ENCODE measurements around the gene KLHL29. TPM values are rescaled to one million over a fixed set of nuclear protein-coding genes. Genes with fewer than 3 reads are reported as not detected.

KLHL29 gene
- total and polyA plus RNA-seq, 8 donors, result 1.8 to 10.5 (median 2.8) TPM

- DNase-seq (no peak), ATAC-seq (no peak)
- Histone ChIP-seq H3K4me3 (no peak overlapping the region), H3K9me3 (no peaks in the 10 kb centered on the region), H3K36me3 (no peaks in the 10 kb centered on the region), H3K27ac (no peak overlapping the region), H3K27me3 (peaks cover 0 to 5% of the 10 kb centered on the region in 2 donors), H3K4me1 (no peaks in the 10 kb centered on the region)
- TF ChIP-seq, protein P1, sequence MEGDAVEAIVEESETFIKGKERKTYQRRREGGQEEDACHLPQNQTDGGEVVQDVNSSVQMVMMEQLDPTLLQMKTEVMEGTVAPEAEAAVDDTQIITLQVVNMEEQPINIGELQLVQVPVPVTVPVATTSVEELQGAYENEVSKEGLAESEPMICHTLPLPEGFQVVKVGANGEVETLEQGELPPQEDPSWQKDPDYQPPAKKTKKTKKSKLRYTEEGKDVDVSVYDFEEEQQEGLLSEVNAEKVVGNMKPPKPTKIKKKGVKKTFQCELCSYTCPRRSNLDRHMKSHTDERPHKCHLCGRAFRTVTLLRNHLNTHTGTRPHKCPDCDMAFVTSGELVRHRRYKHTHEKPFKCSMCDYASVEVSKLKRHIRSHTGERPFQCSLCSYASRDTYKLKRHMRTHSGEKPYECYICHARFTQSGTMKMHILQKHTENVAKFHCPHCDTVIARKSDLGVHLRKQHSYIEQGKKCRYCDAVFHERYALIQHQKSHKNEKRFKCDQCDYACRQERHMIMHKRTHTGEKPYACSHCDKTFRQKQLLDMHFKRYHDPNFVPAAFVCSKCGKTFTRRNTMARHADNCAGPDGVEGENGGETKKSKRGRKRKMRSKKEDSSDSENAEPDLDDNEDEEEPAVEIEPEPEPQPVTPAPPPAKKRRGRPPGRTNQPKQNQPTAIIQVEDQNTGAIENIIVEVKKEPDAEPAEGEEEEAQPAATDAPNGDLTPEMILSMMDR (IDR thresholded peaks at IDR 0.05), result no peak
- intact Hi-C loops (cut with DNase I), result no loop called here
Observed at GRCh38 chr2:23589220-23589647, 204.3 kb downstream of the KLHL29 start.

- H3K9me3 ChIP-seq, result no peaks in the 10 kb centered on the region
- peaks cover 0 to 8% of the 10 kb centered on the region in 2 donors for H3K27me3 ChIP-seq
- DNase-seq, result no peak
- TF ChIP-seq, protein P1 (IDR thresholded peaks at IDR 0.05), result no peak
- intact Hi-C loops (cut with DNase I), result no loop called here
- H3K4me1 ChIP-seq, result no peaks in the 10 kb centered on the region
- no peaks in the 10 kb centered on the region for H3K36me3 ChIP-seq
- ATAC-seq, result no peak
- no peak overlapping the region for H3K4me3 ChIP-seq
- no peak overlapping the region for H3K27ac ChIP-seq
Observed at GRCh38 chr2:23589739-23590138, 204.8 kb downstream of the KLHL29 start.

- Histone ChIP-seq H3K4me3 (no peak overlapping the region), H3K27me3 (peaks cover 0 to 8% of the 10 kb centered on the region in 2 donors), H3K9me3 (no peaks in the 10 kb centered on the region), H3K4me1 (no peaks in the 10 kb centered on the region), H3K27ac (no peak overlapping the region), H3K36me3 (no peaks in the 10 kb centered on the region)
- DNase-seq (no peak), ATAC-seq (no peak)
- TF ChIP-seq, protein P1 (IDR thresholded peaks at IDR 0.05), result no peak
- intact Hi-C loops (cut with DNase I), result no loop called here
Observed at GRCh38 chr2:23590241-23590869, 205.4 kb downstream of the KLHL29 start.

DNA sequence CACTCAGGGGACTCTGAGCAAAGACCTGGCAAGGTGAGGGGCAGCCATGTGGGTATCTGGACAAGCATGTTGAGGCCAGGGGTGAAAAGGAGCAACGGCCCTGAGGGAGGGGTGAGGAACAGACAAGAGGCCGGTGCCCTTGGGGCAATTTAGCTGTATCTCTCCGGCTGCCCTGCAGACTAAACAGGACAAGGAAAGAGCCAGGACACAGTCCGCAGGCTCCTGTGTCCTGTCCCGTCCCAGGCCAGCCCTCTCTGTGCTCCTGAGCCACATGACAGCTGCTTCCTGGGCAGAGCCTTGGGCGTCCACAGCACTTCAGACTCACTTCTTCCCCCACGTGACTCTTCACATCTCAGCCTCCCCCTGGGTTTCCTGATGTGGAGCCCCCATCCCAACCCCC is 206.1 kb downstream of the KLHL29 start:
- TF ChIP-seq, protein P1 (IDR thresholded peaks at IDR 0.05), result no peak
- DNase-seq, result no peak
- Histone ChIP-seq H3K27ac (no peak overlapping the region), H3K27me3 (peaks cover 0 to 11% of the 10 kb centered on the region in 2 donors), H3K36me3 (no peaks in the 10 kb centered on the region), H3K4me1 (no peaks in the 10 kb centered on the region), H3K9me3 (no peaks in the 10 kb centered on the region), H3K4me3 (no peak overlapping the region)
- ATAC-seq, result no peak
- intact Hi-C loops (cut with DNase I), result no loop called here

GRCh38 chr2:23592061-23592685 is 207.2 kb downstream of the KLHL29 start:
- ATAC-seq (no peak), DNase-seq (no peak)
- H3K27ac ChIP-seq, result no peak overlapping the region
- no peak overlapping the region for H3K4me3 ChIP-seq
- no peaks in the 10 kb centered on the region for H3K9me3 ChIP-seq
- H3K27me3 ChIP-seq, result peaks cover 0 to 17% of the 10 kb centered on the region in 2 donors
- intact Hi-C loops (cut with DNase I), result no loop called here
- no peaks in the 10 kb centered on the region for H3K4me1 ChIP-seq
- no peaks in the 10 kb centered on the region for H3K36me3 ChIP-seq
- TF ChIP-seq, protein P1 (IDR thresholded peaks at IDR 0.05), result no peak
